HEK293T (cell line): ENCODE results near the gene PRDX2.

Experiments used
- ARNT ChIP-seq: fragments of 450-650 bp; IDR thresholded peaks from 2 replicates; pipeline ENCODE4 v1.6.1; 2017; ENCODE audit warnings: mild to moderate bottlenecking
- BHLHE40 ChIP-seq: fragments of 450-650 bp; IDR thresholded peaks from 2 replicates; pipeline ENCODE4 v1.6.1; 2016; ENCODE audit warnings: mild to moderate bottlenecking, moderate library complexity, borderline replicate concordance
- FOXK2 ChIP-seq: fragments of 450-650 bp; IDR thresholded peaks from 2 replicates; pipeline ENCODE4 v1.6.1; 2016; ENCODE audit warnings: mild to moderate bottlenecking
- FOXM1 ChIP-seq: fragments of 450-650 bp; IDR thresholded peaks from 2 replicates; pipeline ENCODE4 v1.6.1; 2017; ENCODE audit warnings: mild to moderate bottlenecking, borderline replicate concordance
- HDGF ChIP-seq: fragments of 450-650 bp; IDR thresholded peaks from 2 replicates; pipeline ENCODE4 v1.6.1; 2017; ENCODE audit warnings: antibody characterized with exemption, borderline replicate concordance
- NFRKB ChIP-seq: fragments of 450-650 bp; IDR thresholded peaks from 2 replicates; pipeline ENCODE4 v1.6.1; 2016; ENCODE audit warnings: mild to moderate bottlenecking, moderate library complexity
- PKNOX1 ChIP-seq: fragments of 450-650 bp; IDR thresholded peaks from 2 replicates; pipeline ENCODE4 v1.6.1; 2016
- SP1 ChIP-seq: fragments of 450-650 bp; IDR thresholded peaks from 2 replicates; pipeline ENCODE4 v1.6.1; 2017
- SUZ12 ChIP-seq: fragments of 450-650 bp; IDR thresholded peaks from 2 replicates; pipeline ENCODE4 v1.6.1; 2016; ENCODE audit warnings: mild to moderate bottlenecking

DNA sequence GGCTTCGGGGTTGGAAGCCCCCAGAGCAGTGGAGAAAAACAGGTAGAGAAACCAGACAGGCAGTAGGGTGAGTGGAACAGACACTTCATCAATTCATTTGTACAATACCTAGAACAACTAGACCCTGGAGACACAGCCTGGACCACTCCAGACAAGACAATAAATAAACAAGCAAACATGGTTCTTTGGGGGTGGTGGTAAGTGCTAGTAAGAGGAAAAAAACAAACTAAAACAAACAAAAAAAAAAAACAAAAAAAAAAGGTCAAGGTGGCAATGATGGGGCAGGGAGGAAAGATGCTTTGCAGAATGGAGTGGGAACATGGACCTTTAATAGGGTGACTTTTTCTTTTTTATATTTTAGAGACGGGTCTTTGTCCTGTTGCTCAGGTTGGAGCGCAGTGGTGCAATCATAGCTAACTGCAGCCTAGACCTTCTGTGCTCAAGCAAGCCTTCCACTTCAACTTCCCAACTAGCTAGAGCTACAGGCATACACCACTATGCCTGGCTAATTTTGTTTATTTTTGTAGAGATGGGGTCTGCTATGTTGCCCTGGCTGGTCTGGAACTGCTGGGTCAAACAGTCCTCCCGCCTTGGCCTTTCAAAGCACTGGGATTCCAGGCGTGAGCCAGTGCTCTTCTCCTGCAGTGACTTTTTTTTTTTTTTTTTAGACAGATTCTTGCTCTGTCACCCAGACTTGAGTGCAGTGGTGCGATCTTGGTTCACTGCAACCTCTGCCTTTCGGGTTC is 7.2 kb downstream of the PRDX2 start:
- no peak for TF ChIP-seq FOXM1
- no peak for TF ChIP-seq SP1
- TF ChIP-seq BHLHE40, result no peak
- no peak for TF ChIP-seq FOXK2
- TF ChIP-seq HDGF, result no peak
- no peak for TF ChIP-seq NFRKB
- TF ChIP-seq ARNT, result no peak
- TF ChIP-seq SUZ12, result no peak
- TF ChIP-seq PKNOX1, result no peak
